SK-MEL-5 (cell line): ENCODE results near the gene MYL9. TPM values are rescaled to one million over a fixed set of nuclear protein-coding genes. Genes with fewer than 3 reads are reported as not detected.
A peak's percentile ranks its signal among the peaks of the same experiment; 100 is the strongest.

Experiments
- DNase-seq: peaks from one replicate; pipeline ENCODE4 v3.0.0-alpha.2; 2016; ENCODE audit warnings: low read depth, low spot score
- in situ Hi-C: cut with HindIII; loops from 2 replicates; pipeline ENCODE4 v1.10.0; 2016; ENCODE audit warnings: low sequenced_read_pairs, high pct_unique_total_duplicates, low pct_unique_long_range_greater_than_20kb
- total RNA-seq: library from RNA; depleted of rRNA; stranded (reverse); fragments of >200 nt; shearing (Covaris generic); gene quantifications from 2 replicates; pipeline ENCODE4 v1.2.3, GENCODE V29; 2014

The MYL9 gene
- total RNA-seq, 1 experiment from 2014 or later: not detected

GRCh38 chr20:36571564-36572504 lies 30.5 kb downstream of the MYL9 start:
- in situ Hi-C loops: no loop called here
- no peak for DNase-seq

- DNase-seq: peak; percentile 37
- in situ Hi-C loops: no loop called here
Measured at GRCh38 chr20:36572701-36573102, 31.4 kb downstream of the MYL9 start.

GRCh38 chr20:36573103-36573797 lies 31.9 kb downstream of the MYL9 start, which contains the start of gene TGIF2:
Gene TGIF2 (plus strand): TSS chr20:36573597. CDS start chr20:36578775, 5,178 bp downstream.
- DNase-seq: peak; percentile 87
- in situ Hi-C loops: no loop called here

GRCh38 chr20:36573798-36574365 lies 32.6 kb downstream of the MYL9 start:
- in situ Hi-C loops: no loop called here
- DNase-seq: peak; percentile 12

GRCh38 chr20:36574366-36575135 lies 33.2 kb downstream of the MYL9 start:
- DNase-seq: peak; percentile 27
- in situ Hi-C loops: no loop called here

- no peak for DNase-seq
- in situ Hi-C loops: no loop called here
Measured at GRCh38 chr20:36576081-36576445, 34.7 kb downstream of the MYL9 start.

- in situ Hi-C loops: no loop called here
- DNase-seq: no peak
Measured at GRCh38 chr20:36578356-36579041, 37.2 kb downstream of the MYL9 start.

GRCh38 chr20:36579996-36580545 lies 38.8 kb downstream of the MYL9 start:
- DNase-seq: no peak
- in situ Hi-C loops: no loop called here

GRCh38 chr20:36582322-36582721 lies 41.0 kb downstream of the MYL9 start:
- DNase-seq: no peak
- in situ Hi-C loops: no loop called here

GRCh38 chr20:36582821-36583220 lies 41.5 kb downstream of the MYL9 start:
- DNase-seq: no peak
- in situ Hi-C loops: no loop called here

GRCh38 chr20:36584018-36584481 lies 42.7 kb downstream of the MYL9 start:
- DNase-seq: no peak
- in situ Hi-C loops: no loop called here

GRCh38 chr20:36585410-36586125 lies 44.2 kb downstream of the MYL9 start:
- in situ Hi-C loops: no loop called here

GRCh38 chr20:36587388-36588070 lies 46.2 kb downstream of the MYL9 start:
- in situ Hi-C loops: no loop called here
- no peak for DNase-seq

More at GRCh38 chr20:36585410-36586125, 44.2 kb downstream of the MYL9 start:
- peak; percentile 78 for DNase-seq

GRCh38 chr20:36591281-36591680 lies 50.0 kb downstream of the MYL9 start:
- in situ Hi-C loops: no loop called here
- no peak for DNase-seq

GRCh38 chr20:36591854-36592641 lies 50.7 kb downstream of the MYL9 start:
- in situ Hi-C loops: no loop called here
- DNase-seq: peak; percentile 72
